OCI-LY3 (cell line): ENCODE measurements around the gene TSPAN9.

ENCODE experiments used
- H2AFZ ChIP-seq: fragments of 200-600, 300-600 bp; shearing (Covaris generic); 2 replicates; pipeline ENCODE4 v1.6.0; 2014; ENCODE audit warnings: antibody characterized with exemption, low read depth, low read length
- H3K27ac ChIP-seq: fragments of 200-600, 300-600 bp; sonication (generic); 2 replicates; pipeline ENCODE4 v1.5.1; 2014; ENCODE audit warnings: mild to moderate bottlenecking, low read length, moderate library complexity, mixed read lengths
- H3K27me3 ChIP-seq: fragments of 200-600, 300-600 bp; sonication (generic); 2 replicates; pipeline ENCODE4 v1.6.1; 2014; ENCODE audit warnings: low read depth, low read length, mixed read lengths
- H3K36me3 ChIP-seq: fragments of 200-600, 300-600 bp; sonication (generic); replicated peaks from 2 replicates; pipeline ENCODE3; 2014; ENCODE audit warnings: low read depth, low read length, mixed read lengths
- H3K4me1 ChIP-seq: fragments of 300-600, 200-600 bp; sonication (generic); 2 replicates; pipeline ENCODE4 v1.6.1; 2014; ENCODE audit warnings: low read length, mixed read lengths
- H3K4me2 ChIP-seq: fragments of 200-600, 300-600 bp; sonication (generic); 2 replicates; pipeline ENCODE4 v1.6.1; 2014; ENCODE audit warnings: low read length, mixed read lengths
- H3K4me3 ChIP-seq: fragments of 300-600, 200-600 bp; sonication (generic); 2 replicates; pipeline ENCODE4 v1.5.1; 2014; ENCODE audit warnings: antibody characterized with exemption, mild to moderate bottlenecking, low read length, moderate library complexity
- H3K79me2 ChIP-seq: fragments of 300-600, 200-600 bp; shearing (Covaris generic); 2 replicates; pipeline ENCODE4 v1.6.1; 2014; ENCODE audit warnings: mild to moderate bottlenecking, low read length, mixed read lengths
- H3K9ac ChIP-seq: fragments of 300-600, 200-600 bp; shearing (Covaris generic); 2 replicates; pipeline ENCODE4 v1.6.0; 2014; ENCODE audit warnings: mild to moderate bottlenecking, low read length, moderate library complexity
- H3K9me3 ChIP-seq: fragments of 200-600, 300-600 bp; shearing (Covaris generic); 2 replicates; pipeline ENCODE4 v1.6.1; 2014; ENCODE audit warnings: low read length, mixed read lengths; ENCODE audit not compliant: insufficient read depth
- H4K20me1 ChIP-seq: fragments of 200-600, 300-600 bp; sonication (generic); 2 replicates; pipeline ENCODE4 v1.6.1; 2016; ENCODE audit warnings: low read length, mixed read lengths; ENCODE audit not compliant: insufficient read depth
- EZH2phosphoT487 ChIP-seq: fragments of 200-600 bp; shearing (Covaris generic); IDR thresholded peaks from 2 replicates; pipeline ENCODE4 v1.6.1; 2018; ENCODE audit warnings: antibody characterized with exemption, mixed run types, low read depth
- TF ChIP-seq, protein P1 (sequence below): fragments of 200-600, 300-600 bp; sonication (generic); IDR thresholded peaks from 2 replicates; pipeline ENCODE4 v1.5.1; 2014; ENCODE audit warnings: antibody characterized with exemption, low read length, low read depth

Gene TSPAN9

DNA sequence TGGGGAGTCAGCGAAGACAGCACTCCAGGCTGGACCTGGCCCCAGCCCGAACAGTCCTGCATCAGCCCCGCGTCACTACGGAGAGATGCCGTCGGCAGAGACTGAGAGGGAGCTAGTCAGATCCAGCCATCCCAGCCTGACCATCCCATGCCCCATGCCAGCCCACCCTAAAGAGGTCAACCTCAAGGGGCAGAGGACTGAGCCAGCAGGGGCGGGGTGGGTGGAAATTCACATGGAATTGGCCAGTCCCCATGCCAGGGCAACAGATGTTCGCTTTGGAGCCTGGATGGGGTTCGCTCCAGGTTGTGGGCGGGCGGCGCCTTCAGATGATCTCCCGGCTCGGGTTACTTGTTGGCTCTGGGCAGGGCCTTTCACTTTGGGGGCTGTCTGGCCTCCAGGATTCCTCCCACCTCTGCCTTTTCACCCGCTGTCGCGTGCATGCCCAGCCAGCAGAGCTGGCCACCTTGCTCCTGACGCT, 154.3 kb downstream of the TSPAN9 start:
- Histone ChIP-seq H3K27ac (no peak overlapping the region), H3K9ac (no peak overlapping the region), H3K36me3 (no peaks in the 10 kb centered on the region), H3K27me3 (peaks cover 30% of the 10 kb centered on the region), H3K4me3 (no peak overlapping the region), H3K4me1 (peaks cover 34% of the 10 kb centered on the region), H3K4me2 (no peak overlapping the region), H2AFZ (no peak overlapping the region), H3K9me3 (0 out of 2 replicates have a peak, but pooled peaks cover 3% of the 10 kb centered on the region), H3K79me2 (no peaks in the 10 kb centered on the region), H4K20me1 (no peaks in the 10 kb centered on the region)
- TF ChIP-seq, protein P1, sequence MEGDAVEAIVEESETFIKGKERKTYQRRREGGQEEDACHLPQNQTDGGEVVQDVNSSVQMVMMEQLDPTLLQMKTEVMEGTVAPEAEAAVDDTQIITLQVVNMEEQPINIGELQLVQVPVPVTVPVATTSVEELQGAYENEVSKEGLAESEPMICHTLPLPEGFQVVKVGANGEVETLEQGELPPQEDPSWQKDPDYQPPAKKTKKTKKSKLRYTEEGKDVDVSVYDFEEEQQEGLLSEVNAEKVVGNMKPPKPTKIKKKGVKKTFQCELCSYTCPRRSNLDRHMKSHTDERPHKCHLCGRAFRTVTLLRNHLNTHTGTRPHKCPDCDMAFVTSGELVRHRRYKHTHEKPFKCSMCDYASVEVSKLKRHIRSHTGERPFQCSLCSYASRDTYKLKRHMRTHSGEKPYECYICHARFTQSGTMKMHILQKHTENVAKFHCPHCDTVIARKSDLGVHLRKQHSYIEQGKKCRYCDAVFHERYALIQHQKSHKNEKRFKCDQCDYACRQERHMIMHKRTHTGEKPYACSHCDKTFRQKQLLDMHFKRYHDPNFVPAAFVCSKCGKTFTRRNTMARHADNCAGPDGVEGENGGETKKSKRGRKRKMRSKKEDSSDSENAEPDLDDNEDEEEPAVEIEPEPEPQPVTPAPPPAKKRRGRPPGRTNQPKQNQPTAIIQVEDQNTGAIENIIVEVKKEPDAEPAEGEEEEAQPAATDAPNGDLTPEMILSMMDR: no peak
- no peak for TF ChIP-seq EZH2phosphoT487

GRCh38 chr12:3233797-3234196, 156.6 kb downstream of the TSPAN9 start:
- Histone ChIP-seq H2AFZ (no peak overlapping the region), H3K4me1 (peaks cover 21% of the 10 kb centered on the region), H3K9ac (no peak overlapping the region), H3K27me3 (peaks cover 47% of the 10 kb centered on the region), H3K79me2 (no peaks in the 10 kb centered on the region), H3K9me3 (no peaks in the 10 kb centered on the region), H4K20me1 (no peaks in the 10 kb centered on the region), H3K36me3 (no peaks in the 10 kb centered on the region), H3K4me3 (no peak overlapping the region), H3K4me2 (no peak overlapping the region), H3K27ac (no peak overlapping the region)
- no peak for TF ChIP-seq EZH2phosphoT487
- TF ChIP-seq, protein P1: no peak

DNA sequence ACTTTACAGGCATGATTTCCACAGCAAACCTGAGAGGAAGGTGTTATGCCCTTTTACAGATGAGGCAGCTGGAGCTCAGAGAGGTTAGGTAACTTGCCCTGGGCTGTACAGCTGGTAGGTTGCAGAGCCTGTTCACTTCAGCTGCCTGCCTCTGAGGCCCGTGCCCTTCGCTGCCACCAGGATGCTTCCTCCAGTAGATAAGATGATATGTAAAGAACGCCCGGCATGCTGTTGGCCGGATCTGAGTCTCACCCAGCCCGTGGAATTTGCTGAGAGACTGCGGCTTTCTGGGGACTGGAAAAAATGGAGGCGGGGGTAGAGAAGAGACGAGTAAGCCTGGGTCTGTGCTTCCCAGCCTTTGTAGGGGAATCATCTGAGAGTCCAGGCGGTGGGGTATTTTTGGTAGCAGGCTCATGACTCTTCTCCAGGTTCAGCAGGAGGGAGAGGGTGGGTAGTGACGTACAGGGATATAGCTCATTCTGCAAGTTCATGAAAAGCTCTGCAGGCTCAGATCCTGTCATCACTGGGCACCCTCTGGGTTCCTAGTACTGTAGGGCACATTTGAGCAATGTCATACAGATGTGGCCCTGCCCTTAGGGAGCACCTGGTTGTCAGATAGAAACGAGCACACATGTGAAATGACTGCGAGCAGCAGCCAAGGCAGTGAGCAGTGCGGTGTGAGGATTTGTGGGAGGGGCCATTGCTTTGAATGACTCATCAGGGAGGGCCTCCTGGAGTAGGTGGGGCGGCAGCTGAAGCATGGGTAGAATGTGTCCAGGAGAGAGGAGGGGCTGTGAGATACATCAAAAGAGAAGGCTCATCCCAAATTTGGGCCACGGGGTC, 159.4 kb downstream of the TSPAN9 start:
- Histone ChIP-seq H3K9me3 (no peaks in the 10 kb centered on the region), H3K27ac (no peak overlapping the region), H3K27me3 (peaks cover 65% of the 10 kb centered on the region), H3K4me1 (peaks cover 7% of the 10 kb centered on the region), H3K4me3 (no peak overlapping the region), H4K20me1 (no peaks in the 10 kb centered on the region), H3K36me3 (no peaks in the 10 kb centered on the region), H3K79me2 (no peaks in the 10 kb centered on the region), H3K9ac (no peak overlapping the region), H3K4me2 (no peak overlapping the region), H2AFZ (no peak overlapping the region)
- TF ChIP-seq EZH2phosphoT487: no peak
- TF ChIP-seq, protein P1: no peak

- Histone ChIP-seq H3K9me3 (no peaks in the 10 kb centered on the region), H3K79me2 (no peaks in the 10 kb centered on the region), H4K20me1 (no peaks in the 10 kb centered on the region), H3K27me3 (peaks cover 59% of the 10 kb centered on the region), H3K4me1 (peaks cover 7% of the 10 kb centered on the region), H3K4me2 (no peak overlapping the region), H3K9ac (no peak overlapping the region), H3K27ac (no peak overlapping the region), H2AFZ (no peak overlapping the region), H3K36me3 (no peaks in the 10 kb centered on the region), H3K4me3 (no peak overlapping the region)
- TF ChIP-seq, protein P1: no peak
- no peak for TF ChIP-seq EZH2phosphoT487
Measured at GRCh38 chr12:3238196-3238595, 161.0 kb downstream of the TSPAN9 start.
